ENCODE data around the gene FAM171A1.

Gene FAM171A1

DNA sequence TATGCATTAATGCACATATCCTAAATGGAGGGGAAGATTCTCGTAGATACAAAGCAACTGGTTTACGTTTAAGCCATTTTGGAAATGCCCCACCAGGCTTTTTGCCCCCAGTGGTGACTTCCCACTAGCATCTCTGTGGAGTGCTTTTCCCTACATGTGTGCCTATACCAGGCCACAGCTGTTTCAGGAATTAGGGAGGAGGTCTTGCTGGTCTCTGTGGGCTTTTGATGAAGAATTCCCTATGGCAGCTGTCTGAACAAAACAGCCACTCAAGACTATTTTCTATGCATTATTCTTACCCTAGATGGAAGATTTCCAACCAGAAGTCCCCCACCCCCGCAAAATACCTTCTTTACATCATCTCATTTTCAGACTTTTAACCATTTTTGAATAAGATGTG is 150.6 kb downstream of the FAM171A1 start:
- Histone ChIP-seq H3K27me3 (ENCODE audit: control insufficient read depth, insufficient read depth, low read length) (no peaks in the 10 kb centered on the region), H3K4me2 (ENCODE audit: low read length) (no peak overlapping the region), H3K9me3 (ENCODE audit: control insufficient read depth, low read length) (no peaks in the 10 kb centered on the region)

DNA sequence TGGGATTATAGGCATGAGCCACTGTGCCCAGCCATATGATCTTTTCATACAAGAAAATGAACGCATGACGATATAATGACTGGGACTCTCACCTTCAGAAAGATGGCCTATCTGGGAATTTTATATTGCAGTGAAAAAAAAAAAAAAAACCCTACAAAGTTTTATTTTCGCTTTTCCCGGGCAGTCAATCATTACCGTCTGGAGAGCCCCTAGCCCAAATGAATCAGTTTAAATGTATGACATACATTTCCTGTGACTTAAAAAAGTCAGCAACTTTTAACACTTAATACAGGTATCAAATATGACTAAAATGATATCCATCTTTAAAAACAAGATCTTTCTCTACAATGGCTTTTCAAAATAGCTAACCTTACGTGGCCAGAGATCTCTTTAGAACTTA is 154.4 kb downstream of the FAM171A1 start:
- Histone ChIP-seq H3K4me3 (ENCODE audit: low read depth, low read length) (no peak overlapping the region), H2AFZ (no peak overlapping the region), H3K9me3 (ENCODE audit: control insufficient read depth, low read length) (no peaks in the 10 kb centered on the region), H3K79me2 (no peaks in the 10 kb centered on the region), H3K27ac (no peak overlapping the region), H3K9ac (no peak overlapping the region), H3K27me3 (ENCODE audit: control insufficient read depth, insufficient read depth, low read length) (no peaks in the 10 kb centered on the region), H3K4me1 (no peaks in the 10 kb centered on the region), H3K36me3 (ENCODE audit: control insufficient read depth, insufficient read depth, low read length) (no peaks in the 10 kb centered on the region), H3K4me2 (ENCODE audit: low read length) (no peak overlapping the region)
- TF ChIP-seq, protein P1, sequence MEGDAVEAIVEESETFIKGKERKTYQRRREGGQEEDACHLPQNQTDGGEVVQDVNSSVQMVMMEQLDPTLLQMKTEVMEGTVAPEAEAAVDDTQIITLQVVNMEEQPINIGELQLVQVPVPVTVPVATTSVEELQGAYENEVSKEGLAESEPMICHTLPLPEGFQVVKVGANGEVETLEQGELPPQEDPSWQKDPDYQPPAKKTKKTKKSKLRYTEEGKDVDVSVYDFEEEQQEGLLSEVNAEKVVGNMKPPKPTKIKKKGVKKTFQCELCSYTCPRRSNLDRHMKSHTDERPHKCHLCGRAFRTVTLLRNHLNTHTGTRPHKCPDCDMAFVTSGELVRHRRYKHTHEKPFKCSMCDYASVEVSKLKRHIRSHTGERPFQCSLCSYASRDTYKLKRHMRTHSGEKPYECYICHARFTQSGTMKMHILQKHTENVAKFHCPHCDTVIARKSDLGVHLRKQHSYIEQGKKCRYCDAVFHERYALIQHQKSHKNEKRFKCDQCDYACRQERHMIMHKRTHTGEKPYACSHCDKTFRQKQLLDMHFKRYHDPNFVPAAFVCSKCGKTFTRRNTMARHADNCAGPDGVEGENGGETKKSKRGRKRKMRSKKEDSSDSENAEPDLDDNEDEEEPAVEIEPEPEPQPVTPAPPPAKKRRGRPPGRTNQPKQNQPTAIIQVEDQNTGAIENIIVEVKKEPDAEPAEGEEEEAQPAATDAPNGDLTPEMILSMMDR (IDR thresholded peaks at IDR 0.05) = no peak

More for the DNA sequence above, 150.6 kb downstream of the FAM171A1 start:
- no peak overlapping the region for H3K9ac ChIP-seq
- no peak overlapping the region for H3K4me3 ChIP-seq (ENCODE audit: low read depth, low read length)
- H3K4me1 ChIP-seq = no peaks in the 10 kb centered on the region
- TF ChIP-seq, protein P1 (IDR thresholded peaks at IDR 0.05) = no peak
- no peak overlapping the region for H3K27ac ChIP-seq
- no peaks in the 10 kb centered on the region for H3K36me3 ChIP-seq (ENCODE audit: control insufficient read depth, insufficient read depth, low read length)
- H3K79me2 ChIP-seq = no peaks in the 10 kb centered on the region
- H2AFZ ChIP-seq = no peak overlapping the region

DNA sequence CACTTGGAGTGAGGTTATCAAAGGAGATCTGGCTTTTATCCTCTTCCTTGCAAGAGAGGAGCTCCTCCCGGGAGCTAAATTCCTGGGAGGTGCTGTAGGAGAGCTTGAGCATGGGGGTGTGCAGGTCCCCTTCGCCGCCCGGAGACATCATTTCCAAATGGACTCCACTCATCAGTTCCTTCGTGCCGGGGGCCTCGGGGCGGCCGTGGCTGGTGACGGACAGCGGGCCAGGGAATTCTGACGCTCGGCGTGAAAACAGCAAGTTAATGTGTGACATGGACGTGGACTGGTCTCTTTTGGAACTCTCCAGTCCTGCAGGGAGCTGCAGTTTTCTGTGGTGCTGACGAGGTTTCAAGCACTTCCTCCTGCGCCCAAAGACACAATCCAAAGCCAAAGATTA is 156.9 kb downstream of the FAM171A1 start:
- no peaks in the 10 kb centered on the region for H3K36me3 ChIP-seq (ENCODE audit: control insufficient read depth, insufficient read depth, low read length)
- no peak overlapping the region for H3K27ac ChIP-seq
- no peak overlapping the region for H3K4me2 ChIP-seq (ENCODE audit: low read length)
- H2AFZ ChIP-seq = no peak overlapping the region
- TF ChIP-seq, protein P1 (IDR thresholded peaks at IDR 0.05) = no peak
- H3K9me3 ChIP-seq (ENCODE audit: control insufficient read depth, low read length) = no peaks in the 10 kb centered on the region
- H3K4me3 ChIP-seq (ENCODE audit: low read depth, low read length) = no peak overlapping the region
- no peaks in the 10 kb centered on the region for H3K27me3 ChIP-seq (ENCODE audit: control insufficient read depth, insufficient read depth, low read length)
- no peak overlapping the region for H3K9ac ChIP-seq
- no peaks in the 10 kb centered on the region for H3K4me1 ChIP-seq
- H3K79me2 ChIP-seq = no peaks in the 10 kb centered on the region

DNA sequence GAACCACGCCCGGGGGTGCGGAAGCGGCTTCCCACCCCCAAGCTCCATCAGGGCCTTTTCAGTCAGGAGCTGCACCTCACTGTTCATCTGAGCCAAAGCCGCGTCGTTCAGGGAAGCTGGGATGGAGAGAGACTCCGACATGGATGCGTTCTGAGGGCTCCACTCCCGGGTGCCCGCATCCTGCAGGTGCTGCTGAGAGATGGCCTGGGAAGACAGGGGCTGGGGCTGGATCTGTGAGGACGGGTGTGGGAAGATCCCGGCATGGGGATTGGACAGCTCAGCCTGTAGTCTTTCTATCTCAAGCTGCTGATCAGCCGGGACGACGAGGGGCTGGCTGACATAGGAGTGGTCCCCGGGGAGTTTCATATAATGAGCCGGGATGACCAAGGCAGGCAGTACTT is 157.6 kb downstream of the FAM171A1 start:
- TF ChIP-seq, protein P1 (IDR thresholded peaks at IDR 0.05) = no peak
- Histone ChIP-seq H3K27me3 (ENCODE audit: control insufficient read depth, insufficient read depth, low read length) (no peaks in the 10 kb centered on the region), H3K9ac (no peak overlapping the region), H2AFZ (no peak overlapping the region), H3K79me2 (no peaks in the 10 kb centered on the region), H3K4me3 (ENCODE audit: low read depth, low read length) (no peak overlapping the region), H3K4me1 (no peaks in the 10 kb centered on the region), H3K27ac (no peak overlapping the region), H3K4me2 (ENCODE audit: low read length) (no peak overlapping the region), H3K9me3 (ENCODE audit: control insufficient read depth, low read length) (no peaks in the 10 kb centered on the region), H3K36me3 (ENCODE audit: control insufficient read depth, insufficient read depth, low read length) (no peaks in the 10 kb centered on the region)

DNA sequence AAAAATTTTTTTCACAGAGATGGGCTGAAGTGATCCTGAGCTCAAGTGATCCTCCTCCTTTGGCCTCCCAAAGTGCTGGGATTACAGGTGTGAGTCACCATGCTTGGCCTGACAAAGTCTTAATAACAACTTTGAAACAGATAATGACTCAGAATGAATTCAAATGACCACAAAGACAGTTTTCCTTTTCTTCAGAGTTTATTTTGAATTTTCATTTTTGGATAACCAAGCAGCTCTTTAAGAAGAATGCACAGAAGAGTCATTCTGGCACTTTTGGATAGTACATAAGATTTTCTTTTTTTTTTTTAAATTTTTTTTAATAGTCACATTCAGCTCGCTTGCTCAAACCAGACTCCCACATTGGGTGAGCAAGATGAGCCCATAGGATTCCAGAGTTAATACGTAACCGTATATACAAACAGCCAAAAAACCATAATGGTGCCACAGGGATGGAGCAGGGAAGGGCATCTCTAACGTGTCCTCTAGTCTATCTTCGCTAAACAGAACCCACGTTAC is 159.6 kb downstream of the FAM171A1 start:
- H3K9me3 ChIP-seq (ENCODE audit: control insufficient read depth, low read length) = no peaks in the 10 kb centered on the region
- no peaks in the 10 kb centered on the region for H3K36me3 ChIP-seq (ENCODE audit: control insufficient read depth, insufficient read depth, low read length)
- H3K79me2 ChIP-seq = no peaks in the 10 kb centered on the region
- H3K27me3 ChIP-seq (ENCODE audit: control insufficient read depth, insufficient read depth, low read length) = no peaks in the 10 kb centered on the region
- no peaks in the 10 kb centered on the region for H3K4me1 ChIP-seq
- H3K9ac ChIP-seq = no peak overlapping the region
- TF ChIP-seq, protein P1 (IDR thresholded peaks at IDR 0.05) = no peak
- no peak overlapping the region for H3K4me3 ChIP-seq (ENCODE audit: low read depth, low read length)
- no peak overlapping the region for H2AFZ ChIP-seq
- H3K4me2 ChIP-seq (ENCODE audit: low read length) = no peak overlapping the region
- H3K27ac ChIP-seq = no peak overlapping the region

All from parathyroid adenoma (tissue), 2 donors.